ENCODE measurements around the gene MYL12B. TPM values are rescaled to one million over a fixed set of nuclear protein-coding genes. Genes with fewer than 3 reads are reported as not detected.

Gene MYL12B
- total RNA-seq, 1 experiment from 2014 or later, result 420 TPM

DNA sequence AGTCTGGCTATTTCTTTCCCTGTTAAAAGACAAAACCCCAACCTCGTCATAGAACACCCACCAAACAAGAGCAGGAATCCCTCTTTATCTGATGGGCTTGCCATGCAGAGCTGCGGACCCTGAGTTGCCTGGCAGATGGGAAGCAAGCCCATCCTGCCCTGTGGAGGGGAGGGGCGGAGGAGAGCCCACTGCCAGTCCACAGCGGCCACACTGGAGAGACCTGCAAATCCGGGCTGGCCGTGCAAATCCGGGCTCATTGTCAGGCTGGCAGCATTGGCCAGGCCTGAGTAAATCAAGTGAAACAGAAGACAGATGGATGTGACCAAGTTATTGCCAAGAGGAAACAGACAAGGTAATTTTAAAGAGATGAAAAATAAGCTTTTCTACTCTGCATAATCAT is 22.0 kb downstream of the MYL12B start:
- H3K4me1 ChIP-seq (ENCODE audit: control insufficient read depth, insufficient read depth, low read length), result peaks cover 55% of the 10 kb centered on the region
- peak overlapping the region; percentile 100 for H3K27ac ChIP-seq (ENCODE audit: low read length)
- ChIA-PET CTCF (no interaction called here), POLR2A (interaction anchor here (0.6 to 1.9 kb wide), 4 partner anchors 164 to 310 kb away, joined by 3 to 15 read pairs (median 4); no protein-coding TSS in a partner anchor)
- intact Hi-C loops (cut with micrococcal nuclease; ENCODE audit: unreplicated experiment) (loop anchor here (2.0 to 5.0 kb wide), 4 partner anchors 218 to 713 kb away; no protein-coding TSS in a partner anchor), in situ Hi-C loops (cut with HindIII; ENCODE audit: low pct_unique_long_range_greater_than_20kb, low sequenced_read_pairs) (no loop called here)
- ATAC-seq (peak; percentile 71), DNase-seq (ENCODE audit: low read depth, low spot score) (no peak)
- TF ChIP-seq, protein P1, sequence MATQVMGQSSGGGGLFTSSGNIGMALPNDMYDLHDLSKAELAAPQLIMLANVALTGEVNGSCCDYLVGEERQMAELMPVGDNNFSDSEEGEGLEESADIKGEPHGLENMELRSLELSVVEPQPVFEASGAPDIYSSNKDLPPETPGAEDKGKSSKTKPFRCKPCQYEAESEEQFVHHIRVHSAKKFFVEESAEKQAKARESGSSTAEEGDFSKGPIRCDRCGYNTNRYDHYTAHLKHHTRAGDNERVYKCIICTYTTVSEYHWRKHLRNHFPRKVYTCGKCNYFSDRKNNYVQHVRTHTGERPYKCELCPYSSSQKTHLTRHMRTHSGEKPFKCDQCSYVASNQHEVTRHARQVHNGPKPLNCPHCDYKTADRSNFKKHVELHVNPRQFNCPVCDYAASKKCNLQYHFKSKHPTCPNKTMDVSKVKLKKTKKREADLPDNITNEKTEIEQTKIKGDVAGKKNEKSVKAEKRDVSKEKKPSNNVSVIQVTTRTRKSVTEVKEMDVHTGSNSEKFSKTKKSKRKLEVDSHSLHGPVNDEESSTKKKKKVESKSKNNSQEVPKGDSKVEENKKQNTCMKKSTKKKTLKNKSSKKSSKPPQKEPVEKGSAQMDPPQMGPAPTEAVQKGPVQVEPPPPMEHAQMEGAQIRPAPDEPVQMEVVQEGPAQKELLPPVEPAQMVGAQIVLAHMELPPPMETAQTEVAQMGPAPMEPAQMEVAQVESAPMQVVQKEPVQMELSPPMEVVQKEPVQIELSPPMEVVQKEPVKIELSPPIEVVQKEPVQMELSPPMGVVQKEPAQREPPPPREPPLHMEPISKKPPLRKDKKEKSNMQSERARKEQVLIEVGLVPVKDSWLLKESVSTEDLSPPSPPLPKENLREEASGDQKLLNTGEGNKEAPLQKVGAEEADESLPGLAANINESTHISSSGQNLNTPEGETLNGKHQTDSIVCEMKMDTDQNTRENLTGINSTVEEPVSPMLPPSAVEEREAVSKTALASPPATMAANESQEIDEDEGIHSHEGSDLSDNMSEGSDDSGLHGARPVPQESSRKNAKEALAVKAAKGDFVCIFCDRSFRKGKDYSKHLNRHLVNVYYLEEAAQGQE (IDR thresholded peaks at IDR 0.05; ENCODE audit: insufficient read depth in 1 of 2, low read depth in 2 of 2, low read length in 1 of 2), result no peak
- TF ChIP-seq SIN3A (IDR thresholded peaks at IDR 0.05; ENCODE audit: borderline replicate concordance, insufficient read depth, low read depth, low read length), result no peak
- TF ChIP-seq POLR2AphosphoS5 (IDR thresholded peaks at IDR 0.05; ENCODE audit: low read depth, low read length), result no peak
- TF ChIP-seq TCF7L2 (IDR thresholded peaks at IDR 0.05; ENCODE audit: low read depth, low read length), result no peak
- TF ChIP-seq, protein P2, sequence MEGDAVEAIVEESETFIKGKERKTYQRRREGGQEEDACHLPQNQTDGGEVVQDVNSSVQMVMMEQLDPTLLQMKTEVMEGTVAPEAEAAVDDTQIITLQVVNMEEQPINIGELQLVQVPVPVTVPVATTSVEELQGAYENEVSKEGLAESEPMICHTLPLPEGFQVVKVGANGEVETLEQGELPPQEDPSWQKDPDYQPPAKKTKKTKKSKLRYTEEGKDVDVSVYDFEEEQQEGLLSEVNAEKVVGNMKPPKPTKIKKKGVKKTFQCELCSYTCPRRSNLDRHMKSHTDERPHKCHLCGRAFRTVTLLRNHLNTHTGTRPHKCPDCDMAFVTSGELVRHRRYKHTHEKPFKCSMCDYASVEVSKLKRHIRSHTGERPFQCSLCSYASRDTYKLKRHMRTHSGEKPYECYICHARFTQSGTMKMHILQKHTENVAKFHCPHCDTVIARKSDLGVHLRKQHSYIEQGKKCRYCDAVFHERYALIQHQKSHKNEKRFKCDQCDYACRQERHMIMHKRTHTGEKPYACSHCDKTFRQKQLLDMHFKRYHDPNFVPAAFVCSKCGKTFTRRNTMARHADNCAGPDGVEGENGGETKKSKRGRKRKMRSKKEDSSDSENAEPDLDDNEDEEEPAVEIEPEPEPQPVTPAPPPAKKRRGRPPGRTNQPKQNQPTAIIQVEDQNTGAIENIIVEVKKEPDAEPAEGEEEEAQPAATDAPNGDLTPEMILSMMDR (IDR thresholded peaks at IDR 0.05), result no peak
- no peaks in the 10 kb centered on the region for H3K36me3 ChIP-seq (ENCODE audit: control insufficient read depth, insufficient read depth, low read length)
- BruUV-seq (replicated peaks), result no TSS peak
- peak overlapping the region; percentile 33 to 53 for H3K4me3 ChIP-seq (ENCODE audit: low read depth in 2 of 2, low read length in 2 of 2)
- no peaks in the 10 kb centered on the region; the same call in 1 of the 2 replicates for H3K9me3 ChIP-seq (ENCODE audit: control insufficient read depth, insufficient read depth, low read depth, low read length)
- no peaks in the 10 kb centered on the region for H3K27me3 ChIP-seq (ENCODE audit: control insufficient read depth, insufficient read depth, low read length)

- DNase-seq (ENCODE audit: low read depth, low spot score), result no peak
- ATAC-seq, result no peak
- Histone ChIP-seq H3K4me3 (ENCODE audit: low read depth in 2 of 2, low read length in 2 of 2) (peak overlapping the region; percentile 33 to 53), H3K27me3 (ENCODE audit: control insufficient read depth, insufficient read depth, low read length) (no peaks in the 10 kb centered on the region), H3K4me1 (ENCODE audit: control insufficient read depth, insufficient read depth, low read length) (peaks cover 49% of the 10 kb centered on the region), H3K36me3 (ENCODE audit: control insufficient read depth, insufficient read depth, low read length) (no peaks in the 10 kb centered on the region), H3K9me3 (ENCODE audit: control insufficient read depth, insufficient read depth, low read depth, low read length) (no peaks in the 10 kb centered on the region; the same call in 1 of the 2 replicates), H3K27ac (ENCODE audit: low read length) (peak overlapping the region; percentile 100)
- TF ChIP-seq SIN3A (IDR thresholded peaks at IDR 0.05; ENCODE audit: borderline replicate concordance, insufficient read depth, low read depth, low read length) (no peak), POLR2AphosphoS5 (IDR thresholded peaks at IDR 0.05; ENCODE audit: low read depth, low read length) (no peak), TCF7L2 (IDR thresholded peaks at IDR 0.05; ENCODE audit: low read depth, low read length) (no peak)
- TF ChIP-seq, protein P1 (IDR thresholded peaks at IDR 0.05; ENCODE audit: insufficient read depth in 1 of 2, low read depth in 2 of 2, low read length in 1 of 2), result no peak
- TF ChIP-seq, protein P2 (IDR thresholded peaks at IDR 0.05), result no peak
- no TSS peak for BruUV-seq (replicated peaks)
- in situ Hi-C loops (cut with HindIII; ENCODE audit: low pct_unique_long_range_greater_than_20kb, low sequenced_read_pairs) (no loop called here), intact Hi-C loops (cut with micrococcal nuclease; ENCODE audit: unreplicated experiment) (loop anchor here (5.0 kb wide), 3 partner anchors 218 to 713 kb away; no protein-coding TSS in a partner anchor)
- ChIA-PET CTCF (no interaction called here), POLR2A (interaction anchor here (0.6 to 1.9 kb wide), 3 partner anchors 35 to 165 kb away, joined by 3 to 15 read pairs (median 4); no protein-coding TSS in a partner anchor)
Measured at GRCh38 chr18:3284501-3284900, 22.6 kb downstream of the MYL12B start.

Data from Panc1 (cell line).